Mesendoderm (in vitro differentiated cells): Measurements from ENCODE around the gene FCSK.

Experiments used
- DNase-seq: peaks from one replicate; pipeline ENCODE4 v3.0.0; 2013
- H2AK5ac ChIP-seq: 2 replicates; pipeline ENCODE4 v1.6.1; 2013; ENCODE audit warnings: low read length, inconsistent platforms
- H2BK120ac ChIP-seq: 2 replicates; pipeline ENCODE4 v1.6.1; 2013; ENCODE audit warnings: low read depth, mild to moderate bottlenecking, low read length, moderate library complexity, mixed read lengths
- H2BK15ac ChIP-seq: replicated peaks from 2 replicates; pipeline ENCODE4 v1.6.1; 2013; ENCODE audit warnings: low read depth, mild to moderate bottlenecking, moderate library complexity
- H2BK5ac ChIP-seq: 2 replicates; pipeline ENCODE4 v1.6.1; 2013; ENCODE audit warnings: low read length, inconsistent platforms
- H3K18ac ChIP-seq: 2 replicates; pipeline ENCODE4 v1.6.1; 2013; ENCODE audit warnings: mild to moderate bottlenecking, low read length, mixed read lengths
- H3K23ac ChIP-seq: one replicate; pipeline ENCODE4 v1.6.1; 2013; ENCODE audit warnings: low read length
- H3K27ac ChIP-seq: 2 replicates; pipeline ENCODE4 v1.5.1; 2013; ENCODE audit warnings: low read depth, mild to moderate bottlenecking, inconsistent platforms, low read length, moderate library complexity
- H3K27me3 ChIP-seq: 2 replicates; pipeline ENCODE4 v1.6.1; 2013; ENCODE audit warnings: low read length, control low read depth, mild to moderate bottlenecking, inconsistent platforms; ENCODE audit not compliant: insufficient read depth, poor library complexity
- H3K36me3 ChIP-seq: 2 replicates; pipeline ENCODE4 v1.6.1; 2013; ENCODE audit warnings: low read length, inconsistent platforms; ENCODE audit not compliant: control insufficient read depth, insufficient read depth
- H3K4ac ChIP-seq: one replicate; pipeline ENCODE4 v1.6.1; 2013; ENCODE audit warnings: low read depth, mild to moderate bottlenecking, low read length, moderate library complexity
- H3K4me1 ChIP-seq: 2 replicates; pipeline ENCODE4 v1.6.1; 2013; ENCODE audit warnings: low read depth, low read length, inconsistent platforms; ENCODE audit not compliant: control insufficient read depth
- H3K4me2 ChIP-seq: 2 replicates; pipeline ENCODE4 v1.6.1; 2013; ENCODE audit warnings: low read length
- H3K4me3 ChIP-seq: 2 replicates; pipeline ENCODE4 v1.5.1; 2013; ENCODE audit warnings: mild to moderate bottlenecking, low read length
- H3K56ac ChIP-seq: one replicate; pipeline ENCODE4 v1.6.1; 2013; ENCODE audit warnings: low read length
- H3K79me1 ChIP-seq: 2 replicates; pipeline ENCODE4 v1.6.1; 2013; ENCODE audit warnings: low read length, inconsistent platforms
- H3K79me2 ChIP-seq: 2 replicates; pipeline ENCODE4 v1.6.1; 2013; ENCODE audit warnings: mild to moderate bottlenecking, low read length; ENCODE audit not compliant: control insufficient read depth, insufficient read depth
- H3K9ac ChIP-seq: 2 replicates; pipeline ENCODE4 v1.6.1; 2013; ENCODE audit warnings: low read length, inconsistent platforms
- H4K5ac ChIP-seq: one replicate; pipeline ENCODE4 v1.6.1; 2013; ENCODE audit warnings: low read length
- H4K8ac ChIP-seq: one replicate; pipeline ENCODE4 v1.6.1; 2013; ENCODE audit warnings: low read depth, mild to moderate bottlenecking, control low read depth, low read length, moderate library complexity
- WGBS: extraction: QIAGEN DNeasy Blood & Tissue Kit; methylation state at CpG from one replicate; pipeline ENCODE4 v1.1.7; 2013; ENCODE audit warnings: low lambda C conversion rate, missing lambda C conversion rate; ENCODE audit not compliant: insufficient coverage; ENCODE audit errors: extremely low coverage; 5-methylcytosine and 5-hydroxymethylcytosine counted together

Gene FCSK

GRCh38 chr16:70512456-70512855, 58.1 kb downstream of the FCSK start:
- H3K9ac ChIP-seq: no peak overlapping the region
- H3K4me3 ChIP-seq: no peak overlapping the region
- H3K23ac ChIP-seq: no peak overlapping the region
- DNase-seq: no peak
- no peak overlapping the region for H2BK5ac ChIP-seq
- H3K79me1 ChIP-seq: no peaks in the 10 kb centered on the region
- H3K4ac ChIP-seq: no peak overlapping the region
- no peak overlapping the region for H3K4me2 ChIP-seq
- no peaks in the 10 kb centered on the region for H3K79me2 ChIP-seq
- no peak overlapping the region for H2AK5ac ChIP-seq
- H3K4me1 ChIP-seq: no peaks in the 10 kb centered on the region
- no peak overlapping the region for H4K5ac ChIP-seq
- H4K8ac ChIP-seq: no peak overlapping the region
- H3K27me3 ChIP-seq: no peaks in the 10 kb centered on the region
- no peak overlapping the region for H3K18ac ChIP-seq
- no peak overlapping the region for H2BK15ac ChIP-seq
- H3K27ac ChIP-seq: no peak overlapping the region
- H3K36me3 ChIP-seq: peaks cover 9% of the 10 kb centered on the region
- no CpG with 5 or more reads among the region's 5 CpGs for WGBS
- H3K56ac ChIP-seq: no peak overlapping the region
- H2BK120ac ChIP-seq: no peak overlapping the region

- Histone ChIP-seq H3K4me1 (peaks cover 2% of the 10 kb centered on the region), H3K27me3 (no peaks in the 10 kb centered on the region), H3K79me2 (peaks cover 21% of the 10 kb centered on the region), H3K36me3 (peaks cover 2% of the 10 kb centered on the region), H3K4me3 (no peak overlapping the region), H2BK120ac (no peak overlapping the region), H3K27ac (no peak overlapping the region), H2AK5ac (no peak overlapping the region), H3K23ac (no peak overlapping the region), H2BK15ac (no peak overlapping the region), H3K9ac (no peak overlapping the region), H3K4ac (no peak overlapping the region), H4K8ac (no peak overlapping the region), H3K56ac (no peak overlapping the region), H2BK5ac (no peak overlapping the region), H4K5ac (no peak overlapping the region), H3K79me1 (peaks cover 5% of the 10 kb centered on the region), H3K4me2 (no peak overlapping the region), H3K18ac (no peak overlapping the region)
- no CpG with 5 or more reads among the region's 8 CpGs for WGBS
- DNase-seq: no peak
Measured at GRCh38 chr16:70520612-70521297, 66.4 kb downstream of the FCSK start.

- Histone ChIP-seq H4K5ac (no peak overlapping the region), H2BK5ac (no peak overlapping the region), H3K18ac (peak overlapping the region; percentile 86), H3K9ac (peak overlapping the region; percentile 87), H3K23ac (no peak overlapping the region), H3K27ac (no peak overlapping the region), H3K79me1 (peaks cover 5% of the 10 kb centered on the region), H3K27me3 (no peaks in the 10 kb centered on the region), H3K36me3 (no peaks in the 10 kb centered on the region), H2BK120ac (no peak overlapping the region), H3K4me1 (peaks cover 4% of the 10 kb centered on the region), H3K79me2 (peaks cover 38% of the 10 kb centered on the region), H3K56ac (peak overlapping the region; percentile 94), H3K4me2 (peak overlapping the region; percentile 64), H2AK5ac (no peak overlapping the region), H2BK15ac (no peak overlapping the region), H3K4ac (no peak overlapping the region), H3K4me3 (peak overlapping the region; percentile 77), H4K8ac (no peak overlapping the region)
- DNase-seq: no peak
- WGBS: no CpG with 5 or more reads among the region's 18 CpGs
Measured at GRCh38 chr16:70522216-70523075, 68.1 kb downstream of the FCSK start.

- H3K79me2 ChIP-seq: peaks cover 45% of the 10 kb centered on the region
- no peak within 1 kb of the TSS for H2BK120ac ChIP-seq
- H3K4me3 ChIP-seq: peak within 1 kb of the TSS; percentile 77
- H3K27me3 ChIP-seq: no peaks in the 10 kb centered on the region
- H3K56ac ChIP-seq: peak within 1 kb of the TSS; percentile 98
- H2BK5ac ChIP-seq: peak within 1 kb of the TSS; percentile 85
- H3K4ac ChIP-seq: peak within 1 kb of the TSS; percentile 93
- H3K9ac ChIP-seq: peak within 1 kb of the TSS; percentile 91
- H3K18ac ChIP-seq: peak within 1 kb of the TSS; percentile 98
- H3K79me1 ChIP-seq: peaks cover 5% of the 10 kb centered on the region
- H4K8ac ChIP-seq: peak within 1 kb of the TSS; percentile 97
- peak within 1 kb of the TSS; percentile 81 for H3K27ac ChIP-seq
- no peak within 1 kb of the TSS for H2BK15ac ChIP-seq
- no peak within 1 kb of the TSS for H2AK5ac ChIP-seq
- H3K23ac ChIP-seq: peak within 1 kb of the TSS; percentile 75
- H3K36me3 ChIP-seq: no peaks in the 10 kb centered on the region
- peak within 1 kb of the TSS; percentile 68 for H4K5ac ChIP-seq
- WGBS: no CpG with 5 or more reads among the region's 36 CpGs
- peak; percentile 91 for DNase-seq
- H3K4me2 ChIP-seq: peak within 1 kb of the TSS; percentile 64
- peaks cover 4% of the 10 kb centered on the region for H3K4me1 ChIP-seq
Measured at GRCh38 chr16:70523076-70523742, 68.8 kb downstream of the FCSK start, which contains the start of gene COG4. COG4 (minus strand) TSS chr16:70523554; CDS start chr16:70523543, 11 bp downstream.

GRCh38 chr16:70523743-70524398, 69.5 kb downstream of the FCSK start, which contains the start of gene SF3B3:
SF3B3 (plus strand) TSS chr16:70523816; CDS start chr16:70526657, 2,841 bp downstream.
- Histone ChIP-seq H3K27ac (peak within 1 kb of the TSS; percentile 81), H3K56ac (peak within 1 kb of the TSS; percentile 98), H3K4me1 (peaks cover 4% of the 10 kb centered on the region), H3K4ac (peak within 1 kb of the TSS; percentile 93), H3K4me3 (peak within 1 kb of the TSS; percentile 77), H4K5ac (peak within 1 kb of the TSS; percentile 68), H3K27me3 (no peaks in the 10 kb centered on the region), H3K23ac (peak within 1 kb of the TSS; percentile 75), H2BK5ac (peak within 1 kb of the TSS; percentile 85), H3K36me3 (peaks cover 2% of the 10 kb centered on the region), H3K79me2 (peaks cover 52% of the 10 kb centered on the region), H2BK120ac (no peak within 1 kb of the TSS), H3K9ac (peak within 1 kb of the TSS; percentile 91), H2AK5ac (no peak within 1 kb of the TSS), H2BK15ac (no peak within 1 kb of the TSS), H4K8ac (peak within 1 kb of the TSS; percentile 97), H3K18ac (peak within 1 kb of the TSS; percentile 98), H3K79me1 (peaks cover 7% of the 10 kb centered on the region), H3K4me2 (peak within 1 kb of the TSS; percentile 64)
- DNase-seq: peak; percentile 79
- no CpG with 5 or more reads among the region's 32 CpGs for WGBS
